HG02610 (cell line): ENCODE data around the gene NRG3.
"Not testable (repeated sequence)": the region's sequence is repeated elsewhere in the genome, so short reads cannot be mapped to it uniquely, and the experiment has no call there.

Source experiments
- ATAC-seq: cut with Tn5 transposase; IDR thresholded peaks from one replicate; pipeline ENCODE4 v1.9.1; 2021; ENCODE audit warnings: mild to moderate bottlenecking, moderate library complexity; ENCODE audit not compliant: unreplicated experiment

NRG3 gene

DNA sequence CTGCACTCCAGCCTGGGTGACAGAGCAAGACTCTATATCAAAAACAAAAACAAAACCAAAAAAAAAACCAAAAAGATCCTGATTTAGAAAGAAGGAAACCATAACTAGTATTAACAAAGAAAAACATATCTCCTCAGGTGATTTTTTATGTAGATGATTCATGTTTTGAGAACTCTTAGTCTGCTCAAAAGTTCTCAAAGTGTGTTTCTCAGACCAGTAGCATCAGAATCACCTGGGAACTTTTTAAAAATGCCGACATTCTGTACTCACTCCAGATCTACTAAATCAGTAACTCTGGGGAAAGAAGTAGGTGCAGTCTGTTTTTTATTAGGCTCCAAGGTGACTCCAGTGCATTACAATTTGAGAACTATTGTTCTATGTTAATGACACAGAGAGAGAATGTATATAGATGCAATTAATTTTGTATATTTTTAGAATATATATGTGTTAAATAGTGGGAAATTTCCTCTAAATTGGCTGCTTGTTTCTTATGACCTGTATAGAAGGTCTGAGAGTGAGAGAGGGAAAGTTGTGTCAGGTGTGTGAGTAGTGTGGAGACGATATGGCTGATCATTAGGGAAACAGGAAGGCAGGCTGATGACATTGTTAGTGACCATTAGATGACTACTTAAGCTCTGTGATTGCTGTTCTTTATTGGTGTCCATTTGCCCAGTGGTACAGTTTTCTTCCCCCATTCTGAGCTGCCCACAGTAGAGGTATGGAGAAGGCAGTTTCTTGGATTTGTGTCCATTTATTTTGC is 1075.0 kb downstream of the NRG3 start:
- ATAC-seq, result peak; percentile 79

DNA sequence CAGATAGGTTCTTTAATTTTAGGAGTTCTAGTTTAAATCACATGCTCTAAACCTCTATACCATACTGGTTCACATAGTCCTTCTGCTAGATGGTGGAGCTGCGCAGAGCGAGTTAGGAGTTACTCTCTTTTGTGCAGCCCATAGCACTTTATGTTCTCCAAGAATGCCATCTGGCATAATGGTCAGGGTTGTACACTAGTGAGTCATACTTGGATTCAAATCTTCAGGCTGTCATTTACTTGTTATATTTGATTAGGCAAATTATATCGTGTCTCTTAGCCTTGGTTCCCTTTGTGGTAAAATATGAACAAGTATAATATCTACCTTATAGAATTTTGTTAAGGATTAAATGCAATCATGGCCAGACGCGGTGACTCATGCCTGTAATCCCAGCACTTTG is 1078.3 kb downstream of the NRG3 start:
- ATAC-seq, result no peak

DNA sequence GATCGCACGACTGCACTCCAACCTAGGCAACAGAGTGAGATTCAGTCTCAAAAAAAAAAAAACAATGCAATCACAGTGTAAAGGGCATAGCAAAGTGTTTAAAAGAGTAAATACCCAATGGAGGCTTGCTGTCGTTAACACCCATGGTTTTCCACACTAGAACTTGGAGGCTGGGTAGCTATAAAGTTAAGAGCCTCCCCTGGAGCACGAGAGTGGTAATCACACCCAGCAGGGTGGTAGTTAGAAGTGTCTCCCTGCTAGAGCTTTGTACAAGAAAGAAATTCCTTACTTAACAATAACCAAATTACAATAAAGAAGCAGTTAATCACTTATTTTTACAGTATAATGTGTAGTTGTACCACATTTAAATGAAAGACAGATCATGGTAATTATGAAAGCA is 1078.9 kb downstream of the NRG3 start:
- ATAC-seq, result no peak

DNA sequence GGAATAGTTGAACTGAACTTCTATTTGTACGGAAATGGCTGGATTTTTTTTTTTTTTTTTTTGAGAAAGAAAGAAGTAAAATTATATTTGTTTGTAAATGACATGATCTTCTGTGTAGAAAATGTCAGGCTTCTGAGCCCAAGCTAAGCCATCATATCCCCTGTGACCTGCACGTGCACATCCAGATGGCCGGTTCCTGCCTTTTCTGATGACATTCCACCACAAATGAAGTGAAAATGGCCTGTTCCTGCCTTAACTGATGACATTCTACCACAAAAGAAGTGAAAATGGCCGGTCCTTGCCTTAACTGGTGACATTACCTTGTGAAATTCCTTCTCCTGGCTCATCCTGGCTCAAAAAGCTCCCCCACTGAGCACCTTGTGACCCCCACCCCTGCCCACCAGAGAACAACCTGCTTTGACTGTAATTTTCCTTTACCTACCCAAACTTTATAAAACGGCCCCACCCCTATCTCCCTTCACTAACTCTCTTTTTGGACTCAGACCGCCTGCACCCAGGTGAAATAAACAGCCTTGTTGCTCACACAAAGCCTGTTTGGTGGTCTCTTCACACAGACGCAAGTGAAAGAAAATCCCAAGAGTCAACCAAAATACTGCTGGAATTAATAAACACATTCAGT is 1085.5 kb downstream of the NRG3 start:
- ATAC-seq, result not testable (repeated sequence)

DNA sequence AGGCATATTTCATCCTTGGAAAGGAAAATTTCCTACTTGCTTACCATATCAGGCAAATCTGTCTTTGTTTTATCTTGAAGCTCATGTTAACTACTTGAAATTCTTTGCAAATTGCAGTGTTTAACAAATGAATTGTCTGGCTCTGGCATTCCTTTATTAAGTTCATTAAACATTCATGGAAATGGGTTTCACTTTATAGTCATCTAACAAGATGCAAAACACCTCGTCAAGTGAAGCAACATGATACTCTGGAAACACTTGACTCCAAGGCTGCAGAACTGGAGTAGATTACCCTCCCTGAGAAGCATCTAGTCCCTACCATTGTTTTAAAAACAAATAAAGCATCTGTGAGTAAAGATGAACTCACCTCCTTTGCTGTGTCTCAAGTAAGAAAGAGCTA is 1086.9 kb downstream of the NRG3 start:
- no peak for ATAC-seq

DNA sequence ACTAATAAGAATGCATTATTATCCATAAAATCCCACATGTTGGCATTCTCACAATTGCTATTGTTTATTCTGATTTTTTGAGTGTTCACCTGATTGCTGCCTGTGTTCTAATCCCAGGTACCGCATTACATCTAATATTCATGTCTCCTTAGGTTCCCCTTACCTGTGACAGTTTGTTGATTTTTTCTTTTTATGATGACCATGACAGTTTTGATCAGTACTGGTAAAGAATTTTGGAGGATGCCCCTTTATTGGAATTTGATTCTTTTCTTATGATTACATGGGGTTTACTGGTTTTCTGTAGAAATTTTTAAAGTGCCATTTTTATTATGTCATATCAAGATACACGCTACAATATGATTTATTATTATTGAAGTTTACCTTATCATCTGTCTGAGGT is 1091.1 kb downstream of the NRG3 start:
- ATAC-seq, result no peak

DNA sequence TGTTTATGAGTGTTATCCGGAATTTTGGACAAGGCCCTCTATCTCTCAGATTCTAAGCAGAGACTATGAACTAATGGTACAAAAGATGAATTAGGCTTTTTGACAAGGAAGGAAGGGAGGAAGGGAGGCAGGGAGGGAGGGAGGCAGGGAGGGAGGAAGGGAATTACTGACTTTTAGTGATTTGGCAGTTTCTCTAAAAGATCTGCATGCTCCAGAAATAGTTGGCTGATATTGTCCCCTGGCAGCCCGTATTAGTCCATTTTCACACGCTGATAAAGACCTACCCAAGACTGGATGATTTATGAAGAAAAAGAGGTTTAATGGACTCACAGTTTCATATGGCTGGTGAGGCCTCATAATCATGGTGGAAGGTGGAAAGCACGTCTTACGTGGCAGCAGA is 1093.5 kb downstream of the NRG3 start:
- no peak for ATAC-seq

DNA sequence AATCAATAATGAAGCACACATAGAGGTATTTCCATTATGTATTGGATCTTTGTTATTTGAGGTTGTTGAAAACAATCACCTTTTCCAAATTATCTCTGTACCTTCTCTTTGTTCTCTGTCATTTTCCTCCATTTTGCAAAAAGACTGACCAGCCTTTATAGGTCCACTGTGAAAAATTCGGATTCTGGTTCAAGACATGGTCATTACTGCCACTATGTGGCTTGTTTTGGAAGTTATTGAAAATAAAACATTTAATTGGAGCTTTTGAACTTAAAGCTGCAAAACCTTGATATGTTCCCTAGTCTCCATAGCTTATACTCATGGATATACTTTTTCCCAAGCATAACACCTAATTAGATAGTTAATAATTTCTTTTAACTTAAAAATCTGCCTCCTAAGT is 1094.4 kb downstream of the NRG3 start:
- no peak for ATAC-seq

DNA sequence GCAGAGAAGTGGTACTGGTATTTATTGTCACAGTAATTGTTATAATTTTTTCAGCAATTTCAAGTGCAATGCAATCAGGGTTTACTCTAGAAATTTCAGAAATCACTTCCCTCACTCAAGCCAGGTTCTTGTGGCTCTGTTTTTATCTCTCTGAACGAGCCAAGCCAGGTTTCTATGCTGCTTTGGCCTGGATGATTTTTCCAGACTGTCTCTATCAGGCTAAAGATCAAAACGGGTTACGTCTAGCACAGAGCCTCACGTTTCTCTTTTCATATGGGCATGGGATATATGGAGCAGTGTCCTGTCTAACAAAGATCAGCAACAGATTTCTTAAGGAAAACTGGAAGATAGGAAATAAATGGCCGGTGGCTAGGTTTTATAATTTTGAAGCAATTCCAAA is 1105.3 kb downstream of the NRG3 start:
- ATAC-seq, result no peak

DNA sequence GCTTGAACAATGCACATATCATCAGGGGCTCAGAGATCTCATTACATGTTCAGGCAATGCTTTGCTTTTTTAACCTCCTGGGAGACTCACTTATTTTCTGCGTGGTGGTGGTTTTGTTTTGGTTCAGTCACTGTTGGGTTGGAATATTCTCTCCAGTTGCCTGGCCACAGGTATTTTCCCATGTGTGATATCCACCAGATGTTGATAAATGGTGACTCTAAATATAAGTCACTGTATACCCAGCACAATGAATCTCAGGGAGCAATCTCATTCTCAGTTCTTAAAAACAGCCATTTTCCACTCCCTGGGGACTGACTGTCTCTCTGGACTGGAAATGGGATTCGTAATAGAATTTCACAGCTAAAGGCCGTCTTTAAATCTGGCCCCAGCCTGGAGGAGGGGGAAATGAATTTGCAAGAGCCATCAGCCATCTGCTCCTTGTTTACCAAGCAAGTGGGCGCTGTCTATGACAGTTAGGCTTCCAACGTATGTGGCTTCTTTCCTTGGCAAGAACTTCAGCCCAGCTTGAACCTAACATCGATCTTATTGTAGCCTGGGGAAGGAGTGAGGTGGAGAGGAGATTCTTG is 1106.2 kb downstream of the NRG3 start:
- no peak for ATAC-seq

DNA sequence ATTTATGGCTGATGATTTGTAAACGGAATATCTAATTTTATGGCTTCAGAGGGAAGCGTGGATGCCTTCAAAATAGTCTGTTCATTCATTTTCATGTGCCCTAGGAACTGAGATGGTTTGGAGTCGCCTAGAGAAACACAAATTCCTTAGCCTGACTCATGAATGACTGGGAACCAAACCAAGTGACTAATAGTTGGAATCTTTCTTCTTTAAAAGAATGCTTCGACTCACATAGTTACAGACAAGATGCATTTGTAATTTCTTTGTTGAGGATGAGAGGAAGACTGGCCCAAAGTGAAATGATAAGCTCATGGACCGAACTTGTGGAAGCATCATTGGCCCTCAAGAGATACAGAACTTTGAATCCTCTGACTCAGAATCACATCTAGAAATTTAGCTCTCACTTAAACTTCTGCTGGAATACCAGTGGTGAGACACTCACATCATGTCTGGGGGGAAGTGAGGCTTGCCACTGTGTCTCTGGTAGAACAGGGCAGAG is 1107.2 kb downstream of the NRG3 start:
- no peak for ATAC-seq

DNA sequence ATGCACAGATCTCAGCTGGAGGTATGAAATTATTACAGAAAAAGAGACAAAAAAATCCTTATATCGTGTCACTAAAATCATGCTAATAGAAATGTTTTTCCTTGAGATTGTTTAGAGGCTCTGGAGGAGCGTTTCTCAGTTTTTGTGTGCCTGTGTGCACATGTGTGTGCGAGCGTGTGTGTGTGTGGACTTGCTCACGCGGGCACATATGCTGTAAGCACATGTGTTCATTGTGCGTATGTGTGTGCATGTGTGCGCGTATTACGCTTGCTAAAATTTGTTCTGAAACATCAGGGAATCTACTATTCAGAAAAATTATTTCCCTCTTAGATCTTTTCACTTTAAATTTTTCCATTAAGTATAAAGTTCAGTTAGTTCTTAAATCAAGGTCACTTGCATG is 1111.2 kb downstream of the NRG3 start:
- no peak for ATAC-seq

DNA sequence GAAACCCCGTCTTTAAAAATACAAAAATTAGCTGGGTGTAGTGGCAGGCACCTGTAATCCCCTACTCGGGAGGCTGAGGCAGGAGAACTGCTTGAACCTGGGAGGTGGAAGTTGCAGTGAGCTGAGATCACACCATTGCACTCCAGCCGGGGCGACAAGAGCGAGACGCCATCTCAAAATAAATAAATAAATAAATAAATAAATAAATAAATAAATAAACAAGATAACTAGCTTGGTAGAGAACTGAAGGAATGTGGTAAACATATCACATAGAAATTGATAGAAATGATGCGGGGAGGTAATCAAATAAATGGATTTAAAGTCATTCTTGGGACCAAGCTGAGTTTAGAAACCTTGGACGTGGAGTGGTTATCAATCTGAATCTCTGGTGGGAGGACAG is 1131.5 kb downstream of the NRG3 start:
- not testable (repeated sequence) for ATAC-seq

DNA sequence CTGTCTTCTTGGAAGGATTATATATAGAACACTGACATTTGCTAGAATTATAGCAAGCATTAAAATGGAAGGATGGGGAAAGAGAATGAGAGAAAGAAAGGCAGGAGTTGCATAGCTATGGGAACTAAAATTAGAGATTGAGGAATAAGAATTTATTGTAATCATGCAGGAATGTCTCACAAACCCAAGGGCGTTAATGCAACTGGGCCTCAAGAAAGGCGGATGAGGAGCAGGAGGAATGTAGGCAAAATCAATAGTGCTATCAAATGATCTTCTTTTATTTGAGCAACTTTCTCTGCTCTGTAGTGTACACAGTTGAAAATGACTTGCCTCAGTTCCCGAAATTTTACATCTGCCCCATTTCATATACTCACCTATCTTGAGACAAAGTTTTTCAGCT is 1132.5 kb downstream of the NRG3 start:
- no peak for ATAC-seq

DNA sequence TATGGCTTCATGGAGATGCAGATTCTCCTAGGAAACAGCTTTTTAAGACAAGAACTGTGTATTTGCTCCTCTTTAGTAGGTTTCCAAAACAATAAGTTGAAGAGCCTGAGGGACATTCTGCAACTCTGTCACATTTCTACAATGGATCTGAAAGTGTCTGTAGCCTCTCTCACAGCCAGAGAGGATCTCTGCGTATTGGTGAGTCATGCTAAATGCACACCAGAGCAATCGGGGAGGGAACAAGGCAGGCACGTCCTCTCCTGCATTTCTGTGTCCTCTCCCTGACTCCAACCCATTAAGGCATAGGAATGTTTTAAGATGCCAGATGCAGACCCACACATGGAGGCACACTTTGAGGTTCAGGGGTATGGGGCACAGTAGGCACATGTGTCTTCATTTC is 1137.9 kb downstream of the NRG3 start:
- no peak for ATAC-seq

DNA sequence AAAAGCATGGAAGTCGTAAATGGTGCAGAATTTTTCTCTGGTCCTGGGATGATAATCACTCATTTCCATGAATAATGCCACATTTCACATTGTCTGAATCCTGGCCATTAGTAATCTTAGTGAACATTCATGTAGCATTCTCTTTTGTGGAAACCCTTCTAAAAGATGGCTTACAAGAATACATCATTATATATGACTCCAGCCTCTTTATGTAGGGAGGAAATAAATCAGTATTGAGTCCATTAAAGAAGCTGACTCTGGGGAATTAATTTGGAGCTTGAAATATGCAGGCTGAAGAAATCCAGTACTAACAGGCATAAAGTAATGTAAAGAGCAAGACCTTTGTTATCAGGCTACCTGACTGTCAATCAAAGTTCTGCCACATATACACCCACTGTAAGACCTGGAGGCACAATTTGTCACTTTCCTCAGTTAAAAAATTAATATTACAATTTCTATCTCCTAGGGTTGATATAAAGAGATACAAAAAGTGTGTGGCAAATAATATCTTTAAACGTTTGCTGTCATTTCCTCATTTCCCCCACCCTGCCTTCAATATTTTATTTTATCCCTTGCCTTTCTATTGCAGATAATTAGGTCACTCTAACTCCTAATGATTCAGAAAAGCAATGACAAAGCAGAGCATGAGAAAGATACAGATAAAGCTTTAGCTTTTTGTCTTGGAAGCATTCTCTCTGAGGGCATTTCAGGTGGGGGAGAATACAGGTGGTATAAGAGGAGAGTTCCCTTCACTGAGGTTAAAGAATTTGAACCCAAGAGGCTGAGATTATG is 1142.3 kb downstream of the NRG3 start:
- ATAC-seq, result no peak

DNA sequence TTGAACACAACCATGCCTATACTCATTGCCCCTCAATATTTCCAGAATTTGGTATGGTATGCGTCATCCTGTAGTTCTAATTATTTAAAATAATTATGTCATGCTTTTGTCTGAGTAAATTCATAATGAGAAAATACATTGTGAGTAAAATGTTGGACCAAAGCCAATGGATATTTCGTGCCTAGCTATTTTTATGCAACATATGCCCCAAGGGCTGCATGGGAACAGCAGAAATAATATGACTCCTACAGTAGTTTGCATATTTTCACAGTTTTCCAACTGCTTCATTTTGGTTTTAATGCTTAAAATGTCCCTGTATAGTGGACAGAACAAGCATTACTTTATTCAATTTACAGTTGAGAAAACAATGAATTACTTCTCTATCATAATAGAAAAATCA is 1148.7 kb downstream of the NRG3 start:
- no peak for ATAC-seq
